CD4-positive, alpha-beta memory T cell (primary cell): Measurements from ENCODE around the gene DKKL1. TPM values are rescaled to one million over a fixed set of nuclear protein-coding genes. Genes with fewer than 3 reads are reported as not detected.
A peak's percentile ranks its signal among the peaks of the same experiment; 100 is the strongest.

Experiments
- CTCF ChIA-PET: fragments of 350-600 bp; sonication (Branson Sonifier 250); formaldehyde crosslinking; loops from one replicate; lab custom pipeline; 2021; ENCODE audit warnings: inconsistent platforms; ENCODE audit not compliant: partially characterized antibody; lab: Charles Lee
- POLR2A ChIA-PET: fragments of 350-600 bp; sonication (Branson Sonifier 250); formaldehyde crosslinking; loops from one replicate; lab custom pipeline; 2021; ENCODE audit not compliant: partially characterized antibody; lab: Charles Lee
- DNase-seq, 5 donors: peaks; one replicate each; pipeline versions ENCODE4 v3.0.0 to v3.0.0-alpha.2; 2020 to 2022; ENCODE audit warnings: mixed read lengths in 1 of 5
- H3K27ac ChIP-seq: one replicate; pipeline ENCODE4 v1.7.0; 2013; ENCODE audit warnings: low read depth, low read length
- H3K27me3 ChIP-seq: 2 replicates; pipeline ENCODE4 v1.7.0; 2013; ENCODE audit warnings: mild to moderate bottlenecking, low read length, moderate library complexity; ENCODE audit not compliant: insufficient read depth
- H3K36me3 ChIP-seq: 2 replicates; pipeline ENCODE4 v1.7.0; 2013; ENCODE audit warnings: mild to moderate bottlenecking, low read length, moderate library complexity; ENCODE audit not compliant: insufficient read depth
- H3K4me1 ChIP-seq: 2 replicates; pipeline ENCODE4 v1.7.0; 2013; ENCODE audit warnings: mild to moderate bottlenecking, low read length, moderate library complexity; ENCODE audit not compliant: insufficient read depth
- H3K4me3 ChIP-seq, 2 donors: one replicate each; pipeline ENCODE4 v1.7.0; 2013; ENCODE audit warnings: low read length in 2 of 2, mild to moderate bottlenecking in 1 of 2
- H3K9me3 ChIP-seq, 2 donors: one replicate each; pipeline ENCODE4 v1.7.0; 2013; ENCODE audit warnings: low read length in 2 of 2, control low read depth in 1 of 2; ENCODE audit not compliant: control insufficient read depth in 1 of 2
- H3K27ac Mint-ChIP-seq, 7 donors: one replicate each; pipeline ENCODE4 v1.8.0; 2020 to 2021; ENCODE audit warnings: mixed read lengths in 7 of 7, mild to moderate bottlenecking in 6 of 7, inconsistent platforms in 3 of 7, moderate library complexity in 3 of 7
- H3K27me3 Mint-ChIP-seq, 2 donors: one replicate each; pipeline ENCODE4 v1.8.0; 2020 to 2021; ENCODE audit warnings: mixed read lengths in 2 of 2
- H3K36me3 Mint-ChIP-seq, 2 donors: one replicate each; pipeline ENCODE4 v1.8.0; 2020 to 2021; ENCODE audit warnings: mixed read lengths in 2 of 2, inconsistent platforms in 1 of 2, mild to moderate bottlenecking in 1 of 2
- H3K4me1 Mint-ChIP-seq, 4 donors: one replicate each; pipeline ENCODE4 v1.8.0; 2020 to 2021; ENCODE audit warnings: mixed read lengths in 4 of 4, mild to moderate bottlenecking in 1 of 4
- H3K4me3 Mint-ChIP-seq, 8 donors: one replicate each; pipeline ENCODE4 v1.8.0; 2020 to 2021; ENCODE audit warnings: mixed read lengths in 8 of 8, mild to moderate bottlenecking in 7 of 8, moderate library complexity in 6 of 8, inconsistent platforms in 3 of 8
- H3K9me3 Mint-ChIP-seq, 8 donors: one replicate each; pipeline ENCODE4 v1.8.0; 2020 to 2021; ENCODE audit warnings: mixed read lengths in 8 of 8, mild to moderate bottlenecking in 5 of 8, inconsistent platforms in 3 of 8, moderate library complexity in 1 of 8
- intact Hi-C: fragments of 100-400 bp; cut with micrococcal nuclease; formaldehyde crosslinking; loops from one replicate; pipeline ENCODE4 v1.15.1; 2023
- polyA plus RNA-seq, 2 donors: library from polyadenylated mRNA; unstranded; fragments of 300-500 nt; fragmentation: Illumina TruSeq; gene quantifications; one replicate each; pipeline ENCODE4 v1.2.3, GENCODE V29; 2021
- total RNA-seq, 2 experiments: library from RNA; stranded (reverse); gene quantifications; one replicate each; pipeline ENCODE4 v1.2.3, GENCODE V29; 2021

DKKL1 gene
- total and polyA plus RNA-seq, 4 experiments from 2014 or later = not detected

- H3K36me3 ChIP-seq = no peaks in the 10 kb centered on the region
- peaks cover 6 to 11% of the 10 kb centered on the region in 2 donors for H3K27me3 Mint-ChIP-seq
These were observed 50.6 kb downstream of the DKKL1 start for GRCh38 chr19:49414256-49414655.

GRCh38 chr19:49415102-49415809 is 51.6 kb downstream of the DKKL1 start:
- H3K4me1 ChIP-seq = peaks cover 20% of the 10 kb centered on the region
- no peaks in the 10 kb centered on the region for H3K36me3 ChIP-seq
- Mint-ChIP-seq H3K4me1 (peaks cover 17 to 38% (median 24%) of the 10 kb centered on the region in 4 donors), H3K27ac (no peak overlapping the region), H3K27me3 (peaks cover 16 to 17% of the 10 kb centered on the region in 2 donors), H3K36me3 (no peaks in the 10 kb centered on the region), H3K4me3 (no peak overlapping the region), H3K9me3 (no peaks in the 10 kb centered on the region)
- H3K27me3 ChIP-seq = peaks cover 8% of the 10 kb centered on the region
- no peaks in the 10 kb centered on the region for H3K9me3 ChIP-seq
- intact Hi-C loops = no loop called here
- no peak overlapping the region for H3K4me3 ChIP-seq
- DNase-seq = peak in 1 of 5 donors; percentile 23
- H3K27ac ChIP-seq = no peak overlapping the region
- ChIA-PET CTCF (interaction anchor here (1.4 kb wide), 1 partner anchor 22 kb away, joined by 3 read pairs; no protein-coding TSS in a partner anchor), POLR2A (interaction anchor here (1.5 kb wide), 1 partner anchor 8 kb away, joined by 4 read pairs; no protein-coding TSS in a partner anchor)

More at GRCh38 chr19:49414256-49414655, 50.6 kb downstream of the DKKL1 start:
- ChIA-PET POLR2A (interaction anchor here (0.7 kb wide), 1 partner anchor 23 kb away, joined by 3 read pairs; no protein-coding TSS in a partner anchor), CTCF (no interaction called here)
- H3K36me3 Mint-ChIP-seq = no peaks in the 10 kb centered on the region
- peaks cover 25 to 38% (median 32%) of the 10 kb centered on the region in 4 donors for H3K4me1 Mint-ChIP-seq
- H3K9me3 Mint-ChIP-seq = no peaks in the 10 kb centered on the region
- no peak overlapping the region for H3K27ac Mint-ChIP-seq
- no peaks in the 10 kb centered on the region for H3K9me3 ChIP-seq
- H3K4me1 ChIP-seq = peaks cover 30% of the 10 kb centered on the region
- intact Hi-C loops = no loop called here
- peak in 1 of 5 donors; percentile 3 for DNase-seq
- no peak overlapping the region for H3K4me3 Mint-ChIP-seq
- no peak overlapping the region for H3K27ac ChIP-seq
- H3K27me3 ChIP-seq = no peaks in the 10 kb centered on the region
- H3K4me3 ChIP-seq = no peak overlapping the region

GRCh38 chr19:49415810-49416200 is 52.1 kb downstream of the DKKL1 start:
- no peaks in the 10 kb centered on the region for H3K36me3 ChIP-seq
- H3K4me3 Mint-ChIP-seq = no peak overlapping the region
- peaks cover 17 to 41% (median 25%) of the 10 kb centered on the region in 4 donors for H3K4me1 Mint-ChIP-seq
- ChIA-PET CTCF (interaction anchor here (0.6 to 1.4 kb wide), 2 partner anchors 23 to 50 kb away, joined by 3 read pairs; no protein-coding TSS in a partner anchor), POLR2A (interaction anchor here (1.5 kb wide), 1 partner anchor 9 kb away, joined by 4 read pairs; no protein-coding TSS in a partner anchor)
- peak overlapping the region in 1 of 7 donors; percentile 72 for H3K27ac Mint-ChIP-seq
- H3K27me3 ChIP-seq = peaks cover 12% of the 10 kb centered on the region
- no peaks in the 10 kb centered on the region for H3K36me3 Mint-ChIP-seq
- H3K27me3 Mint-ChIP-seq = peaks cover 22 to 23% of the 10 kb centered on the region in 2 donors
- peaks cover 19% of the 10 kb centered on the region for H3K4me1 ChIP-seq
- H3K4me3 ChIP-seq = no peak overlapping the region
- no peaks in the 10 kb centered on the region for H3K9me3 ChIP-seq
- peak in 1 of 5 donors; percentile 37 for DNase-seq
- intact Hi-C loops = no loop called here
- H3K27ac ChIP-seq = no peak overlapping the region
- H3K9me3 Mint-ChIP-seq = no peaks in the 10 kb centered on the region

- H3K27ac ChIP-seq = no peak overlapping the region
- no peaks in the 10 kb centered on the region for H3K9me3 ChIP-seq
- Mint-ChIP-seq H3K4me1 (peaks cover 13 to 41% (median 25%) of the 10 kb centered on the region in 4 donors), H3K9me3 (no peaks in the 10 kb centered on the region), H3K4me3 (no peak overlapping the region), H3K27me3 (peaks cover 32 to 34% of the 10 kb centered on the region in 2 donors), H3K36me3 (no peaks in the 10 kb centered on the region), H3K27ac (no peak overlapping the region)
- H3K4me3 ChIP-seq = no peak overlapping the region
- intact Hi-C loops = no loop called here
- H3K4me1 ChIP-seq = peaks cover 19% of the 10 kb centered on the region
- DNase-seq = peak in 1 of 5 donors; percentile 4
- POLR2A ChIA-PET = no interaction called here
- H3K27me3 ChIP-seq = peaks cover 22% of the 10 kb centered on the region
- H3K36me3 ChIP-seq = no peaks in the 10 kb centered on the region
- CTCF ChIA-PET = interaction anchor here (1.6 kb wide), 1 partner anchor 25 kb away, joined by 6 read pairs; no protein-coding TSS in a partner anchor
These were observed 53.4 kb downstream of the DKKL1 start for GRCh38 chr19:49417088-49417487.

- no peak overlapping the region for H3K4me3 ChIP-seq
- DNase-seq = no peak
- intact Hi-C loops = no loop called here
- Mint-ChIP-seq H3K27ac (no peak overlapping the region), H3K4me1 (peaks cover 17 to 45% (median 28%) of the 10 kb centered on the region in 4 donors), H3K27me3 (peaks cover 40 to 41% of the 10 kb centered on the region in 2 donors), H3K36me3 (no peaks in the 10 kb centered on the region), H3K9me3 (peaks cover 0 to 3% (median 0%) of the 10 kb centered on the region in 8 donors), H3K4me3 (peak overlapping the region in 1 of 8 donors; percentile 15)
- no peaks in the 10 kb centered on the region for H3K36me3 ChIP-seq
- CTCF ChIA-PET = interaction anchor here (0.6 to 2.3 kb wide), 3 partner anchors 12 to 26 kb away, joined by 3 to 6 read pairs (median 5); no protein-coding TSS in a partner anchor
- no peaks in the 10 kb centered on the region for H3K9me3 ChIP-seq
- H3K27me3 ChIP-seq = peaks cover 36% of the 10 kb centered on the region
- H3K27ac ChIP-seq = no peak overlapping the region
- H3K4me1 ChIP-seq = peaks cover 30% of the 10 kb centered on the region
- POLR2A ChIA-PET = no interaction called here
These were observed 54.8 kb downstream of the DKKL1 start for GRCh38 chr19:49418511-49418910.

- Mint-ChIP-seq H3K27ac (no peak overlapping the region), H3K9me3 (peaks cover 0 to 3% (median 0%) of the 10 kb centered on the region in 8 donors), H3K36me3 (no peaks in the 10 kb centered on the region), H3K4me3 (peak overlapping the region in 1 of 8 donors; percentile 26), H3K4me1 (peaks cover 24 to 51% (median 34%) of the 10 kb centered on the region in 4 donors), H3K27me3 (peaks cover 46 to 47% of the 10 kb centered on the region in 2 donors)
- ChIA-PET POLR2A (no interaction called here), CTCF (interaction anchor here (2.3 kb wide), 1 partner anchor 13 kb away, joined by 5 read pairs; no protein-coding TSS in a partner anchor)
- H3K27me3 ChIP-seq = peaks cover 40% of the 10 kb centered on the region
- no peak for DNase-seq
- no peaks in the 10 kb centered on the region for H3K9me3 ChIP-seq
- H3K4me3 ChIP-seq = no peak overlapping the region
- peaks cover 37% of the 10 kb centered on the region for H3K4me1 ChIP-seq
- no peaks in the 10 kb centered on the region for H3K36me3 ChIP-seq
- no peak overlapping the region for H3K27ac ChIP-seq
- intact Hi-C loops = no loop called here
These were observed 55.5 kb downstream of the DKKL1 start for GRCh38 chr19:49419173-49419572.

- H3K27ac Mint-ChIP-seq = peak overlapping the region in 2 of 7 donors; percentile 19 to 85
- CTCF ChIA-PET = interaction anchor here (1.0 to 1.3 kb wide), 3 partner anchors 9 to 38 kb away, joined by 3 read pairs; no protein-coding TSS in a partner anchor
- Histone ChIP-seq H3K9me3 (no peaks in the 10 kb centered on the region), H3K4me1 (peaks cover 40% of the 10 kb centered on the region), H3K27me3 (peaks cover 42% of the 10 kb centered on the region), H3K27ac (no peak overlapping the region), H3K36me3 (no peaks in the 10 kb centered on the region), H3K4me3 (no peak overlapping the region)
- H3K4me1 Mint-ChIP-seq = peaks cover 27 to 60% (median 39%) of the 10 kb centered on the region in 4 donors
- H3K27me3 Mint-ChIP-seq = peaks cover 52 to 53% of the 10 kb centered on the region in 2 donors
- H3K9me3 Mint-ChIP-seq = peaks cover 0 to 3% (median 0%) of the 10 kb centered on the region in 8 donors
- DNase-seq = no peak
- no peaks in the 10 kb centered on the region for H3K36me3 Mint-ChIP-seq
- intact Hi-C loops = no loop called here
- POLR2A ChIA-PET = interaction anchor here (0.7 to 2.9 kb wide), 3 partner anchors 11 to 16 kb away, joined by 4 to 17 read pairs (median 4); no protein-coding TSS in a partner anchor
- peak overlapping the region in 2 of 8 donors; percentile 54 to 63 for H3K4me3 Mint-ChIP-seq
These were observed 56.5 kb downstream of the DKKL1 start for GRCh38 chr19:49420227-49420626.
